ENCODE data around the gene ALDH1A2.
"Not testable (repeated sequence)": the region's sequence is repeated elsewhere in the genome, so short reads cannot be mapped to it uniquely, and the experiment has no call there.

The ALDH1A2 gene

DNA sequence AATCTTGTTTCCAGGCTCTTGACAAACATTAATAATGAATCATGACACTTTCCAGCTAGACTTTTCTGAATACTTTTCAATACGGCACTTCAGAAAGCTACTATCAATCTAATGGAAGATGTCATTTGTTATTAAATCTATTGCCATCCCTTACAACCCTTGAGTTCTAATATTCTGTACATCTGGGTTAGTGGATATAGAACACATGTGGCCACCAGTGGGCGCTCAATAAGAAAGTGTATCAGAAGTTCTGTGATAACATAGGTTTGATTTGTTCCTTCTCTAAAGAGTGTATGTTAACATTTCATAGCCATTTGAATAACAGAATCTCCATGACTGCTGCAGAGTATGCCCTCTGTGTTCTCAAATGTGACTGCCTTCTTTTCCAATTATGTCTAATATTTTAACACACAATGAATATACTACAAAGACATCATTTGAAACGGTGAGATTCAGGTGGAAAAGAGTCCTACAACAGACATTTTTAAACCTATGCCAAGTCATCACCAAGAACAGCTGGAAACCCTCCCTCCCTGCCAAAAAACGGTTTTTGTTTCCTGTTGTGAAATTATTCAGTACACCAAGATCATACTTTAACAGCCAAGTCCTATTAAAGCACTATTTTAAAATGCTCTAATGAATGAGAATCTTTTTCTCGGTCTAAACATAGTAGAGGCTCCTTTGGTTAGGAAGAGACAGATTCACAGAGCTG, 22.2 kb downstream of the ALDH1A2 start:
- H3K27ac ChIP-seq (ENCODE audit: low read depth, low read length), result no peak overlapping the region
- no peaks in the 10 kb centered on the region for H3K27me3 ChIP-seq (ENCODE audit: insufficient read depth, low read length)
- peaks cover 24% of the 10 kb centered on the region for H3K4me1 ChIP-seq (ENCODE audit: control insufficient read depth, insufficient read depth, low read length, unreplicated experiment)
- H3K36me3 ChIP-seq (ENCODE audit: insufficient read depth, low read length), result no peaks in the 10 kb centered on the region
- H3K79me2 ChIP-seq (ENCODE audit: control insufficient read depth, insufficient read depth, low read length, unreplicated experiment), result no peaks in the 10 kb centered on the region
- no peak overlapping the region for H3K4me3 ChIP-seq (ENCODE audit: low read depth, low read length)
- no peak overlapping the region for H2AFZ ChIP-seq (ENCODE audit: low read length, unreplicated experiment)

- Histone ChIP-seq H3K27ac (ENCODE audit: low read depth, low read length) (no peak overlapping the region), H3K4me1 (ENCODE audit: control insufficient read depth, insufficient read depth, low read length, unreplicated experiment) (peaks cover 33% of the 10 kb centered on the region), H3K79me2 (ENCODE audit: control insufficient read depth, insufficient read depth, low read length, unreplicated experiment) (no peaks in the 10 kb centered on the region)
Measured at GRCh38 chr15:58042006-58042405, 23.5 kb downstream of the ALDH1A2 start.

DNA sequence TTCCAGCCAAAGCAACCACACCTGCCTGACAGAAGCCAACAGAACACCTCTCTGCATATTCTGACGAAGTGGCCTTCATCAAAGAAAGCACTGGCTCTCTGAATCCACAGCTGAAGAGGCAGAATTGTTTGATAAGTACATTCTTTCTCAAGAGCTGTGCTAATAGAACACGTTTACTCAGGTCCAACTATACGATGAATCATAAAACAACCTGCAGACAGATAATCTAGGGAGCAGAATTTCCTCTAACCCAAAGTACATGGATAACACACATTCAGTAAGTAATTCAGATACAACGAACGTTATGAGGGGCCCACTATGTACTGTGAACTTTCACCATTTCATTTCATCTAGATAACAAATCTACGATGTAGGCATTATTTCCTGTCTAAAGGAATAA, 25.4 kb downstream of the ALDH1A2 start:
- Histone ChIP-seq H3K27me3 (ENCODE audit: insufficient read depth, low read length) (no peaks in the 10 kb centered on the region), H3K79me2 (ENCODE audit: control insufficient read depth, insufficient read depth, low read length, unreplicated experiment) (no peaks in the 10 kb centered on the region), H2AFZ (ENCODE audit: low read length, unreplicated experiment) (no peak overlapping the region), H3K36me3 (ENCODE audit: insufficient read depth, low read length) (no peaks in the 10 kb centered on the region), H3K4me1 (ENCODE audit: control insufficient read depth, insufficient read depth, low read length, unreplicated experiment) (peaks cover 33% of the 10 kb centered on the region), H3K4me3 (ENCODE audit: low read depth, low read length) (no peak overlapping the region), H3K27ac (ENCODE audit: low read depth, low read length) (no peak overlapping the region)

More at GRCh38 chr15:58042006-58042405, 23.5 kb downstream of the ALDH1A2 start:
- Histone ChIP-seq H3K27me3 (ENCODE audit: insufficient read depth, low read length) (no peaks in the 10 kb centered on the region), H3K36me3 (ENCODE audit: insufficient read depth, low read length) (no peaks in the 10 kb centered on the region), H2AFZ (ENCODE audit: low read length, unreplicated experiment) (no peak overlapping the region), H3K4me3 (ENCODE audit: low read depth, low read length) (no peak overlapping the region)

- Histone ChIP-seq H3K27me3 (ENCODE audit: insufficient read depth, low read length) (no peaks in the 10 kb centered on the region), H3K36me3 (ENCODE audit: insufficient read depth, low read length) (no peaks in the 10 kb centered on the region), H3K27ac (ENCODE audit: low read depth, low read length) (no peak overlapping the region), H3K4me3 (ENCODE audit: low read depth, low read length) (no peak overlapping the region), H3K79me2 (ENCODE audit: control insufficient read depth, insufficient read depth, low read length, unreplicated experiment) (no peaks in the 10 kb centered on the region), H3K4me1 (ENCODE audit: control insufficient read depth, insufficient read depth, low read length, unreplicated experiment) (peaks cover 33% of the 10 kb centered on the region), H2AFZ (ENCODE audit: low read length, unreplicated experiment) (peak overlapping the region; percentile 37)
Measured at GRCh38 chr15:58039079-58040035, 26.2 kb downstream of the ALDH1A2 start.

GRCh38 chr15:58038426-58039078, 27.0 kb downstream of the ALDH1A2 start:
- Histone ChIP-seq H2AFZ (ENCODE audit: low read length, unreplicated experiment) (no peak overlapping the region), H3K27ac (ENCODE audit: low read depth, low read length) (no peak overlapping the region), H3K36me3 (ENCODE audit: insufficient read depth, low read length) (no peaks in the 10 kb centered on the region), H3K4me3 (ENCODE audit: low read depth, low read length) (no peak overlapping the region), H3K79me2 (ENCODE audit: control insufficient read depth, insufficient read depth, low read length, unreplicated experiment) (no peaks in the 10 kb centered on the region), H3K27me3 (ENCODE audit: insufficient read depth, low read length) (no peaks in the 10 kb centered on the region), H3K4me1 (ENCODE audit: control insufficient read depth, insufficient read depth, low read length, unreplicated experiment) (peaks cover 33% of the 10 kb centered on the region)

DNA sequence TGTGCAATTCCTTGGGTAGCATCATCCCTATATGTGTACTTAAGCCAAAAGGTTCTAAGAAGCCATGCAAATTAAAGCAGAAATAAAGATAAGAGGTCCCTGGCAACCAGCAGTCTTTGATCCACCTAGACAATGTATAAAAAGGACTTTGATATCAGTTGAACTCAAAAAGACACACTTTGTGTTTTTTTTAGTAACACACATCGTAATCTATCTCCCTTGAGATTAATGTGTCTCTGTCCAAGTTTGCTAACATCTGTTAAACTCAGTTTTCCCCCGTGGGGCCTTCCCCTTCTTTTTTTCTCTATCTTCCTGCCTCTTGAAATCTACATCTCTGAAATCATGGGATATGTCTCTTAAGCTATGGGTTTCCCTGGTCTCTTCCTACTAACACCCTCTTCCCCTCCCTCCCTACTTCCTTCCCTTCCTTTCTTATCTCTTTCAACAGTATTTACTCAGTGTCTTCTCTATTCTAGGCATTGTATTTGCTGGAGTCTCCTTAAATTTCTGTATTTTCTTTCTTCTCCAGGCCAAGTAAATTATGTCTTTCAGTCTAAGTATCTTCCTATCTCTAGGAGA, 27.7 kb downstream of the ALDH1A2 start:
- no peaks in the 10 kb centered on the region for H3K27me3 ChIP-seq (ENCODE audit: insufficient read depth, low read length)
- H3K27ac ChIP-seq (ENCODE audit: low read depth, low read length), result no peak overlapping the region
- no peak overlapping the region for H2AFZ ChIP-seq (ENCODE audit: low read length, unreplicated experiment)
- peaks cover 33% of the 10 kb centered on the region for H3K4me1 ChIP-seq (ENCODE audit: control insufficient read depth, insufficient read depth, low read length, unreplicated experiment)
- H3K79me2 ChIP-seq (ENCODE audit: control insufficient read depth, insufficient read depth, low read length, unreplicated experiment), result no peaks in the 10 kb centered on the region
- no peaks in the 10 kb centered on the region for H3K36me3 ChIP-seq (ENCODE audit: insufficient read depth, low read length)
- H3K4me3 ChIP-seq (ENCODE audit: low read depth, low read length), result no peak overlapping the region

DNA sequence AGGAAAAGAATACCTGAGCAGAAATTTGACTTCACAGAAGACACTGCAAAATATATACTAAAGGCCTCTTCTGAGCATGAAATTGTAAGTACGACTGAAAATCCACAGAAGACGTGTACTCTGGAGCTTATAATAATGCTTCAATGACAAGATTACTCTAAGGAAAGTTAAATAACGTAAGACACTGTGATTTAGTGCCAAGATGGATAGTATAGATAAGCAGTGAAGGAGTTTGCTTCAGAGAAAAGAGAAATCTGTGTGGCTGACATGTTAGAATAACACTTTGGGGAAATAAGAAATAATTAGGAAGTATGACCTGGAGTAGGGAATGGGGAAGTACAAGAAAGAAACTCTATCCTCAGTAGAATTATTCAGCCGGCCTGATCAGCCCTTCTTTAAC, 28.9 kb downstream of the ALDH1A2 start:
- Histone ChIP-seq H3K4me3 (ENCODE audit: low read depth, low read length) (no peak overlapping the region), H3K27ac (ENCODE audit: low read depth, low read length) (no peak overlapping the region), H2AFZ (ENCODE audit: low read length, unreplicated experiment) (no peak overlapping the region), H3K27me3 (ENCODE audit: insufficient read depth, low read length) (no peaks in the 10 kb centered on the region), H3K79me2 (ENCODE audit: control insufficient read depth, insufficient read depth, low read length, unreplicated experiment) (no peaks in the 10 kb centered on the region), H3K4me1 (ENCODE audit: control insufficient read depth, insufficient read depth, low read length, unreplicated experiment) (peaks cover 23% of the 10 kb centered on the region), H3K36me3 (ENCODE audit: insufficient read depth, low read length) (no peaks in the 10 kb centered on the region)

- H3K4me3 ChIP-seq (ENCODE audit: low read depth, low read length); H3K36me3 ChIP-seq (ENCODE audit: insufficient read depth, low read length); H2AFZ ChIP-seq (ENCODE audit: low read length, unreplicated experiment); H3K4me1 ChIP-seq (ENCODE audit: control insufficient read depth, insufficient read depth, low read length, unreplicated experiment); H3K27me3 ChIP-seq (ENCODE audit: insufficient read depth, low read length); H3K27ac ChIP-seq (ENCODE audit: low read depth, low read length); H3K79me2 ChIP-seq (ENCODE audit: control insufficient read depth, insufficient read depth, low read length, unreplicated experiment): not testable (repeated sequence)
Measured at GRCh38 chr15:58028392-58028791, 37.1 kb downstream of the ALDH1A2 start.

DNA sequence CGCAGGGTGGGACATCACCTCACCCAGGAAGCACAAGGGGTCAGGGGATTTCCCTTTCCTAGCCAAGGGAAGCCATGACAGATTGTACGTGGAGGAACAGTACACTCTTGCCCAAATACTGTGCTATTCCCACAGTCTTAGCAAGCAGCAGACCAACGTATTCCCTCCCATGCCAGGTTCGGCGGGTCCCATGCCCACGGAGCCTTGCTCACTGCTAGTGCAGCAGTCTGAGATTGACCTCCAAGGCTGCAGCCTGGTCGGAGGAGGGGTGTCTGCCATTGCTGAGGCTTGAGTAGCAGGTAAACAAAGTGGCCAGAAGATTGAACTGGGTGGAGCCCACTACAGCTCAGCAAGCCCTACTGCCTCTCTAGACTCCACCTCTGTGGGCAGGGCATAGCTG, 39.0 kb downstream of the ALDH1A2 start:
- no peaks in the 10 kb centered on the region for H3K27me3 ChIP-seq (ENCODE audit: insufficient read depth, low read length)

DNA sequence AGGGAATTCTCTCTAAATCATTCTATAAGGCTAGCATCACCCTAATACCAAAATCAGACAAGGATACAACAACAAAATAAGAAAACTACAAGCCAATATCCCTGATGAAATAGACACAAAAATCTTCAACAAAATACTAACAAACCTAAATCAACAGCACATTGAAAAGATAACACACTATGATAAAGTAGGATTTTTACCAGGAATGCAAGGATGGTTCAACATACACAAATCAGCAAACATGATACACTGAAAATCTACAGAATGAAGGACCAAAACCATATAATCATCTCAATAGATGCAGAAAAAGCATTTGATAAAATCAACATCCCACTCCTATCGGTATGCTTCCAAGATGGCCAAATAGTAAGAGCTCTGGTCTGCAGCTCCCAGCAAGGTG, 39.5 kb downstream of the ALDH1A2 start:
- no peak overlapping the region for H3K27ac ChIP-seq (ENCODE audit: low read depth, low read length)
- no peaks in the 10 kb centered on the region for H3K79me2 ChIP-seq (ENCODE audit: control insufficient read depth, insufficient read depth, low read length, unreplicated experiment)
- no peaks in the 10 kb centered on the region for H3K4me1 ChIP-seq (ENCODE audit: control insufficient read depth, insufficient read depth, low read length, unreplicated experiment)
- H3K4me3 ChIP-seq (ENCODE audit: low read depth, low read length), result no peak overlapping the region
- H3K36me3 ChIP-seq (ENCODE audit: insufficient read depth, low read length), result 0 out of 2 replicates have a peak, but pooled peaks cover 3% of the 10 kb centered on the region
- no peaks in the 10 kb centered on the region for H3K27me3 ChIP-seq (ENCODE audit: insufficient read depth, low read length)
- H2AFZ ChIP-seq (ENCODE audit: low read length, unreplicated experiment), result no peak overlapping the region

More for the DNA sequence above, 39.0 kb downstream of the ALDH1A2 start:
- Histone ChIP-seq H3K36me3 (ENCODE audit: insufficient read depth, low read length) (0 out of 2 replicates have a peak, but pooled peaks cover 3% of the 10 kb centered on the region), H3K4me1 (ENCODE audit: control insufficient read depth, insufficient read depth, low read length, unreplicated experiment) (no peaks in the 10 kb centered on the region), H3K27ac (ENCODE audit: low read depth, low read length) (no peak overlapping the region), H3K79me2 (ENCODE audit: control insufficient read depth, insufficient read depth, low read length, unreplicated experiment) (no peaks in the 10 kb centered on the region), H3K4me3 (ENCODE audit: low read depth, low read length) (no peak overlapping the region), H2AFZ (ENCODE audit: low read length, unreplicated experiment) (no peak overlapping the region)
